ENCODE data around the gene CFAP61. TPM values are rescaled to one million over a fixed set of nuclear protein-coding genes. Genes with fewer than 3 reads are reported as not detected.
A peak's percentile ranks its signal among the peaks of the same experiment; 100 is the strongest.

The CFAP61 gene
- total RNA-seq, 4 donors from 2014 or later = 17.1 to 94.8 (median 41.4) TPM

DNA sequence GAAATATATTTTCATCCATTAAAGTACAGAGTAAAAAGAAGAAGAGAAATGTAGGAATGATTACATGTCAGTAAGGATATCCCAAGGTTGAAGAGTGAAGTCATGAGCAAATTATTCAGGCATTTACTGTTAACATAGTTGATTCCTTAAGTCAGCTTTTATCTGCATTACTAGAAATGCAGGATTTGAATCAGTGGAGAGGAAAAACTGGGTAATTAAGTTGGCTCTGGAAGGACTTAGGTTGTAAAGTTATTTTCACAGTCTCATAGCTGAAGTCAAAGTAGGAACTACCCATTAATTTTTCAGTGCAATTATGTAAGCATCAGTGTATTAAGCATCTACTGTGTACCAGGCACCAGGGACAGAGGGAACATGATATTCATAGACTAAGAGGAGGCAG lies 27.4 kb upstream of the CFAP61 start:
- Histone ChIP-seq H3K27me3 (no peaks in the 10 kb centered on the region), H3K27ac (peak overlapping the region in 1 of 4 donors; percentile 49), H3K36me3 (peaks cover 0 to 37% of the 10 kb centered on the region in 2 donors), H3K4me1 (peaks cover 19 to 26% of the 10 kb centered on the region in 2 donors), H3K9me3 (no peaks in the 10 kb centered on the region), H3K4me3 (no peak overlapping the region)
- in situ Hi-C loops (cut with MboI; ENCODE audit: low sequenced_read_pairs in 4 of 4) = no loop called here
- no peak for TF ChIP-seq POLR2A (IDR thresholded peaks at IDR 0.05)
- TF ChIP-seq, protein P1, sequence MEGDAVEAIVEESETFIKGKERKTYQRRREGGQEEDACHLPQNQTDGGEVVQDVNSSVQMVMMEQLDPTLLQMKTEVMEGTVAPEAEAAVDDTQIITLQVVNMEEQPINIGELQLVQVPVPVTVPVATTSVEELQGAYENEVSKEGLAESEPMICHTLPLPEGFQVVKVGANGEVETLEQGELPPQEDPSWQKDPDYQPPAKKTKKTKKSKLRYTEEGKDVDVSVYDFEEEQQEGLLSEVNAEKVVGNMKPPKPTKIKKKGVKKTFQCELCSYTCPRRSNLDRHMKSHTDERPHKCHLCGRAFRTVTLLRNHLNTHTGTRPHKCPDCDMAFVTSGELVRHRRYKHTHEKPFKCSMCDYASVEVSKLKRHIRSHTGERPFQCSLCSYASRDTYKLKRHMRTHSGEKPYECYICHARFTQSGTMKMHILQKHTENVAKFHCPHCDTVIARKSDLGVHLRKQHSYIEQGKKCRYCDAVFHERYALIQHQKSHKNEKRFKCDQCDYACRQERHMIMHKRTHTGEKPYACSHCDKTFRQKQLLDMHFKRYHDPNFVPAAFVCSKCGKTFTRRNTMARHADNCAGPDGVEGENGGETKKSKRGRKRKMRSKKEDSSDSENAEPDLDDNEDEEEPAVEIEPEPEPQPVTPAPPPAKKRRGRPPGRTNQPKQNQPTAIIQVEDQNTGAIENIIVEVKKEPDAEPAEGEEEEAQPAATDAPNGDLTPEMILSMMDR (IDR thresholded peaks at IDR 0.05 in 4 of 5, conservative IDR thresholded peaks at IDR 0.05 in 1 of 5) = no peak
- ATAC-seq (peak in 1 of 2 donors; percentile 53), DNase-seq (no peak)
- intact Hi-C loops (cut with DNase I; ENCODE audit: low total_unique reads) = no loop called here

DNA sequence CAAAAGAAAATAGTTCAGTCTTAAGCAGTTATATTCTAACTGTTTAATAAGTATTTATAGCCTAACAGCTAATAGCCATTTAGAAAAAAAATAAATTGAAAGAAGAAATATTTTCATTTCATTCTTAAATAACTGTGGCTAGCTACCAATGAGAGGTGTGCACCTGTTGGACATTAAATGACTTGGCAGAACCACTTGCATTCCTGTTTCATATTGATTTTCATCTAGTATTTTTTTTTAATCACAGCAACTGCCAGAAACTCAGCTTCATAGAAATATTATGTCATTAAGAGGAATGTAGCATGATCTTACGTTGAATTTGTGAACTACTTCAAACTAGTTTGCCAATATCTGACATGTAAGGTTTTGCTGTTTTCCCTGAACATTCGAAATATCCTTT lies 25.0 kb upstream of the CFAP61 start:
- H3K4me3 ChIP-seq = no peak overlapping the region
- H3K36me3 ChIP-seq = peaks cover 0 to 58% of the 10 kb centered on the region in 2 donors
- intact Hi-C loops (cut with DNase I; ENCODE audit: low total_unique reads) (no loop called here), in situ Hi-C loops (cut with MboI; ENCODE audit: low sequenced_read_pairs in 4 of 4) (no loop called here)
- no peaks in the 10 kb centered on the region for H3K27me3 ChIP-seq
- no peaks in the 10 kb centered on the region for H3K9me3 ChIP-seq
- ATAC-seq (no peak), DNase-seq (no peak)
- H3K27ac ChIP-seq = peak overlapping the region in 1 of 4 donors; percentile 32
- peaks cover 16 to 24% of the 10 kb centered on the region in 2 donors for H3K4me1 ChIP-seq
- no peak for TF ChIP-seq POLR2A (IDR thresholded peaks at IDR 0.05)
- TF ChIP-seq, protein P1 (IDR thresholded peaks at IDR 0.05 in 4 of 5, conservative IDR thresholded peaks at IDR 0.05 in 1 of 5) = no peak

DNA sequence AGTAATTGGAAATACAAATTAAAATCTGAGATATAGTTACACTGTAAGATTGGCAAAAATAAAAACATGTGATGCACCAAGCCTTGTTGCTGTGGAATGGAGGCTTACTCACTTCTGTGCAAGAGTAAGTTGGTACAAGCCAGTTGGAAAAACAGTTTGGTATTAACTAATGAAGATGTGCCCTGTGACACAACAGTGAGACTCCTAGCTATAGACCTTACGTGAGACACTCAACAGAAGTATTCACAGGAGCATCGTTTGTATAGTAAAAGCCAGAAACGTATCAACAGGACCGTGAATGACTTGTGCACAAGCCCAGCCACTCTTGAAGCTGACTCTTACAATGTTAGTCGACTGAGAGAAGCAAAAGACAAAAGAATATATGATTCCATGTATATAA lies 20.5 kb upstream of the CFAP61 start:
- DNase-seq (no peak), ATAC-seq (no peak)
- intact Hi-C loops (cut with DNase I; ENCODE audit: low total_unique reads) = no loop called here
- Histone ChIP-seq H3K27ac (no peak overlapping the region), H3K4me3 (no peak overlapping the region), H3K27me3 (no peaks in the 10 kb centered on the region), H3K9me3 (no peaks in the 10 kb centered on the region), H3K4me1 (peaks cover 8 to 11% of the 10 kb centered on the region in 2 donors), H3K36me3 (peaks cover 0 to 91% of the 10 kb centered on the region in 2 donors)
- in situ Hi-C loops (cut with MboI; ENCODE audit: low sequenced_read_pairs in 4 of 4) = no loop called here
- TF ChIP-seq POLR2A (IDR thresholded peaks at IDR 0.05) = no peak
- TF ChIP-seq, protein P1 (IDR thresholded peaks at IDR 0.05 in 4 of 5, conservative IDR thresholded peaks at IDR 0.05 in 1 of 5) = no peak

DNA sequence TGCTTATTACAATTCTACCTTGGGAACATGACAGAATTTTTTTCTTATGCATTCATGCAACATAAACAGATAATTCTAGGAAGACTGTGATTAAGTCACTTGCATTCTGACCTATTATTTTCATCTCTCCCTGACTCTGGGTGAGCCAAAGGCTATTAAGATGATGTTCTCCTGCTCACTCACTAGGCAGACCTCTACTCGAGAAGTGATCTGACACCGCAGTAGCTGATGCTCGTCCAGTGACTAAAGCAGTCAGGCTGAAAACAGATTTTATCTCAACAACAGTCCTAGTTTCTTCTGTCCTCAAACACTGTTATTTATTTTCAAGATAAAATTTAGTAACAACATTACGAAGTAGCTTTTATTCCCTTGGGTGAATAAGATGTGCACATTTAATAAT lies 17.8 kb upstream of the CFAP61 start:
- TF ChIP-seq, protein P1 (IDR thresholded peaks at IDR 0.05 in 4 of 5, conservative IDR thresholded peaks at IDR 0.05 in 1 of 5) = no peak
- no peak for TF ChIP-seq POLR2A (IDR thresholded peaks at IDR 0.05)
- in situ Hi-C loops (cut with MboI; ENCODE audit: low sequenced_read_pairs in 4 of 4) = no loop called here
- no peak overlapping the region for H3K27ac ChIP-seq
- no peak overlapping the region for H3K4me3 ChIP-seq
- H3K9me3 ChIP-seq = no peaks in the 10 kb centered on the region
- H3K27me3 ChIP-seq = no peaks in the 10 kb centered on the region
- ATAC-seq = no peak
- peaks cover 0 to 98% of the 10 kb centered on the region in 2 donors for H3K36me3 ChIP-seq
- no peak for DNase-seq
- intact Hi-C loops (cut with DNase I; ENCODE audit: low total_unique reads) = no loop called here
- H3K4me1 ChIP-seq = no peaks in the 10 kb centered on the region

DNA sequence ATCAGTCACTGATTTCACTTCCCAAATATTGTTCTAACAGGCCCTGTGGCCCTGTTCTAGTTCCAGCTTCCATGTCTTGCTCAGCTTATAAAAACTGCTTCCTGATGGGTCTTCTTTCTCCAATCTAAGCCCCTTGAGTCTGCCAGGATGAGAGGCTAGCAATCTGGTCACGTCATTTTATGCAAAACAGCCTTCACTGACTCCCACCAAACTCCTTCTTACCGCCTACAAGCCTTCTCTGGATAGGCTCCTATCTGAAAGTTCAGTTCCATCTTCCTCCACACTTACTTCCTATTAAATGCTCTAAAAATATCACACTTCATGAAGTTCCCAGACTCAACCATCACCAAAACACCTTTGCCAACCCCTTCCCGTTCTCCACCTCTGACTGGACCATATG lies 15.6 kb upstream of the CFAP61 start:
- H3K9me3 ChIP-seq = no peaks in the 10 kb centered on the region
- ATAC-seq (no peak), DNase-seq (no peak)
- no peak overlapping the region for H3K4me3 ChIP-seq
- intact Hi-C loops (cut with DNase I; ENCODE audit: low total_unique reads) (no loop called here), in situ Hi-C loops (cut with MboI; ENCODE audit: low sequenced_read_pairs in 4 of 4) (no loop called here)
- H3K27me3 ChIP-seq = no peaks in the 10 kb centered on the region
- H3K36me3 ChIP-seq = peaks cover 0 to 99% of the 10 kb centered on the region in 2 donors
- H3K27ac ChIP-seq = no peak overlapping the region
- H3K4me1 ChIP-seq = no peaks in the 10 kb centered on the region
- TF ChIP-seq POLR2A (IDR thresholded peaks at IDR 0.05) = no peak
- TF ChIP-seq, protein P1 (IDR thresholded peaks at IDR 0.05 in 4 of 5, conservative IDR thresholded peaks at IDR 0.05 in 1 of 5) = no peak
